A673 (cell line): ENCODE results near the gene PRSS53.

Experiments used
- EZH2 ChIP-seq: fragments of 200-600 bp; sonication (generic); IDR thresholded peaks from 2 replicates; pipeline ENCODE4 v1.6.1; 2017; ENCODE audit warnings: borderline replicate concordance, low read depth, mild to moderate bottlenecking, mixed read lengths, antibody characterized with exemption, low read length; ENCODE audit not compliant: poor library complexity, severe bottlenecking
- TF ChIP-seq, protein P1 (sequence below): fragments of 300-800, 200-600 bp; sonication (generic); conservative IDR thresholded peaks from 2 replicates; pipeline ENCODE4 v1.5.1; 2017; ENCODE audit warnings: low read depth, mild to moderate bottlenecking, antibody characterized with exemption, low read length, moderate library complexity, mixed read lengths

DNA sequence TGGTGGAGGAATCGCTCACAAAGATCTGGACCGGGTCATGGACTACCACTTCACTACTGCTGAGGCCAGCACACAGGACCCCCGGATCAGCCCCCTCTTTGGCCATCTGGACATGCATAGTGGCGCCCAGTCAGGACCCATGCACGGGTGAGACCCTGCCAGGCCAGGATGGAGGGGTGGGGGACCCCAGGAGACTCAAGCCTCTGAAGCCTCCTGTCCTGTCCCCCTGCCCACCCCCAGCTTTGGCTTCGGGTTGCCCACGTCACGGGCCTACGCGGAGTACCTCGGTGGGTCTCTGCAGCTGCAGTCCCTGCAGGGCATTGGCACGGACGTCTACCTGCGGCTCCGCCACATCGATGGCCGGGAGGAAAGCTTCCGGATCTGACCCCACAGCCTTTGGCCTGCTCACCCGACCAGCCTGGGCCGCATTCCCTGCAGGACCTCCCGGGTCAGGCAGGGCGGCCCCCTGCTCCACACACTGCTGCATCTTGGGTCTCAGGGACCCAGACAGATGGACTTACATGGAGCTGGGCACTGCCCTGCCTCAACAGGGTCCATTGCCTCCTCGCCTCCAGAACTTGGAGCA is 23.2 kb upstream of the PRSS53 start:
- TF ChIP-seq, protein P1, sequence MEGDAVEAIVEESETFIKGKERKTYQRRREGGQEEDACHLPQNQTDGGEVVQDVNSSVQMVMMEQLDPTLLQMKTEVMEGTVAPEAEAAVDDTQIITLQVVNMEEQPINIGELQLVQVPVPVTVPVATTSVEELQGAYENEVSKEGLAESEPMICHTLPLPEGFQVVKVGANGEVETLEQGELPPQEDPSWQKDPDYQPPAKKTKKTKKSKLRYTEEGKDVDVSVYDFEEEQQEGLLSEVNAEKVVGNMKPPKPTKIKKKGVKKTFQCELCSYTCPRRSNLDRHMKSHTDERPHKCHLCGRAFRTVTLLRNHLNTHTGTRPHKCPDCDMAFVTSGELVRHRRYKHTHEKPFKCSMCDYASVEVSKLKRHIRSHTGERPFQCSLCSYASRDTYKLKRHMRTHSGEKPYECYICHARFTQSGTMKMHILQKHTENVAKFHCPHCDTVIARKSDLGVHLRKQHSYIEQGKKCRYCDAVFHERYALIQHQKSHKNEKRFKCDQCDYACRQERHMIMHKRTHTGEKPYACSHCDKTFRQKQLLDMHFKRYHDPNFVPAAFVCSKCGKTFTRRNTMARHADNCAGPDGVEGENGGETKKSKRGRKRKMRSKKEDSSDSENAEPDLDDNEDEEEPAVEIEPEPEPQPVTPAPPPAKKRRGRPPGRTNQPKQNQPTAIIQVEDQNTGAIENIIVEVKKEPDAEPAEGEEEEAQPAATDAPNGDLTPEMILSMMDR, result no peak
- no peak for TF ChIP-seq EZH2
